ENCODE data around the gene SRSF1.

GRCh38 chr17:57957120-57957850, 49.8 kb downstream of the SRSF1 start:
- TF ChIP-seq CTCF (IDR thresholded peaks at IDR 0.05; ENCODE audit: borderline replicate concordance, extremely low read depth, low read length, poor library complexity, severe bottlenecking): no peak
- TF ChIP-seq EZH2 (IDR thresholded peaks at IDR 0.05; ENCODE audit: borderline replicate concordance, low read depth, low read length, severe bottlenecking): no peak

Measured in DND-41 (cell line).